Breast epithelium (tissue), 4 donors: ENCODE measurements around the gene BTD. TPM values are rescaled to one million over a fixed set of nuclear protein-coding genes. Genes with fewer than 3 reads are reported as not detected.

Experiments
- DNase-seq, 2 donors: peaks; one replicate each; pipeline ENCODE4 v3.0.0-alpha.2; 2019; ENCODE audit warnings: low spot score in 2 of 2
- H3K27ac ChIP-seq, 2 donors: fragments of 200-600 bp; sonication (generic) in 1 of 2; one replicate each; pipeline ENCODE4 v1.5.1; 2016 to 2019; ENCODE audit warnings: mild to moderate bottlenecking in 1 of 2
- H3K27me3 ChIP-seq, 2 donors: fragments of 200-600 bp; sonication (generic) in 1 of 2; one replicate each; pipeline versions ENCODE4 v1.5.1 to v1.6.0; 2017 to 2019; ENCODE audit warnings: control low read depth in 1 of 2, mild to moderate bottlenecking in 1 of 2
- H3K36me3 ChIP-seq: fragments of 200-600 bp; one replicate; pipeline ENCODE4 v1.5.1; 2019
- H3K4me1 ChIP-seq, 2 donors: fragments of 200-600 bp; sonication (generic); one replicate each; pipeline ENCODE4 v1.5.1; 2016 to 2019; ENCODE audit warnings: control low read depth in 1 of 2
- H3K4me3 ChIP-seq, 3 donors: fragments of 200-600 bp; sonication (generic); 1 replicate in 2 of 3; 2 replicates in 1 of 3; pipeline ENCODE4 v1.5.1; 2016 to 2019; ENCODE audit warnings: mild to moderate bottlenecking in 3 of 3, moderate library complexity in 2 of 3
- H3K9me3 ChIP-seq, 2 donors: fragments of 200-600 bp; sonication (generic) in 1 of 2; one replicate each; pipeline ENCODE4 v1.5.1; 2016 to 2019; ENCODE audit warnings: control low read depth in 1 of 2
- CTCF ChIP-seq, 3 donors: fragments of 450-650 bp; IDR thresholded peaks; one replicate each; pipeline ENCODE4 v1.5.1; 2016 to 2017; ENCODE audit warnings: antibody characterized with exemption in 3 of 3, mild to moderate bottlenecking in 3 of 3, moderate library complexity in 3 of 3
- POLR2A ChIP-seq: fragments of 450-650 bp; IDR thresholded peaks from one replicate; pipeline ENCODE4 v1.6.1; 2016; ENCODE audit warnings: antibody characterized with exemption, mild to moderate bottlenecking, moderate library complexity
- POLR2AphosphoS5 ChIP-seq, 3 donors: sonication (generic); formaldehyde crosslinking; IDR thresholded peaks; one replicate each; pipeline ENCODE4 v1.6.1; 2017; ENCODE audit warnings: antibody characterized with exemption in 3 of 3
- intact Hi-C: fragments of 100-400 bp; cut with DNase I; formaldehyde crosslinking; loops from one replicate; pipeline ENCODE4 v1.15.1; 2023; ENCODE audit warnings: low total_unique reads
- total RNA-seq, 3 donors: library from RNA; depleted of rRNA; stranded (reverse); fragments of >200 nt; gene quantifications; one replicate each; pipeline ENCODE4 v1.1.0, GENCODE V29; 2016

Gene BTD
- total RNA-seq, 3 donors from 2014 or later: 30.2 to 89.8 (median 35.1) TPM

- intact Hi-C loops: no loop called here
- TF ChIP-seq POLR2AphosphoS5 (IDR thresholded peaks at IDR 0.05): no peak
- TF ChIP-seq POLR2A: no peak
- no peak for TF ChIP-seq CTCF (IDR thresholded peaks at IDR 0.05)
- Histone ChIP-seq H3K9me3 (no peaks in the 10 kb centered on the region), H3K27ac (no peak overlapping the region), H3K36me3 (no peaks in the 10 kb centered on the region), H3K27me3 (no peaks in the 10 kb centered on the region), H3K4me1 (no peaks in the 10 kb centered on the region), H3K4me3 (no peak overlapping the region)
- no peak for DNase-seq
Measured at GRCh38 chr3:15690748-15691147, 89.2 kb downstream of the BTD start.

GRCh38 chr3:15693355-15693754 lies 91.8 kb downstream of the BTD start:
- no peak overlapping the region for H3K4me3 ChIP-seq
- DNase-seq: no peak
- intact Hi-C loops: no loop called here
- no peaks in the 10 kb centered on the region for H3K4me1 ChIP-seq
- no peaks in the 10 kb centered on the region for H3K36me3 ChIP-seq
- no peak overlapping the region for H3K27ac ChIP-seq
- H3K9me3 ChIP-seq: no peaks in the 10 kb centered on the region
- no peak for TF ChIP-seq POLR2AphosphoS5 (IDR thresholded peaks at IDR 0.05)
- TF ChIP-seq POLR2A: no peak
- no peak for TF ChIP-seq CTCF (IDR thresholded peaks at IDR 0.05)
- H3K27me3 ChIP-seq: no peaks in the 10 kb centered on the region

- intact Hi-C loops: no loop called here
- no peak overlapping the region for H3K27ac ChIP-seq
Measured at GRCh38 chr3:15694628-15695027, 93.1 kb downstream of the BTD start.

More at GRCh38 chr3:15694628-15695027, 93.1 kb downstream of the BTD start:
- Histone ChIP-seq H3K36me3 (no peaks in the 10 kb centered on the region), H3K4me1 (no peaks in the 10 kb centered on the region), H3K27me3 (no peaks in the 10 kb centered on the region), H3K4me3 (no peak overlapping the region), H3K9me3 (no peaks in the 10 kb centered on the region)
- DNase-seq: no peak
- TF ChIP-seq CTCF (IDR thresholded peaks at IDR 0.05) (no peak), POLR2A (no peak), POLR2AphosphoS5 (IDR thresholded peaks at IDR 0.05) (no peak)

Other genes with a start within 250 kb of the BTD start
- gene METTL6, start 174.2 kb upstream of the BTD start, total RNA-seq: 10 to 100 TPM in 2 of 3 donors, 1 to 10 TPM in 1; 9.1 to 23.6 (median 21.8) TPM
- 10 to 100 TPM; 18.7 to 21.5 (median 21.0) TPM for gene EAF1, start 174.1 kb upstream of the BTD start, total RNA-seq
- gene COLQ, start 80.0 kb upstream of the BTD start, total RNA-seq: 1 to 10 TPM; 1.8 to 3.3 (median 1.9) TPM
- 10 to 100 TPM; 27.7 to 40.3 (median 28.8) TPM for gene HACL1, start 176 bp upstream of the BTD start, total RNA-seq
- 10 to 100 TPM; 80.8 to 99.2 (median 89.8) TPM for gene ANKRD28, start 196.2 kb downstream of the BTD start, total RNA-seq